GM18505 (cell line): ENCODE data around the gene SYT6.

ENCODE experiments used
- ATAC-seq: cut with Tn5 transposase; IDR thresholded peaks from one replicate; pipeline ENCODE4 v1.9.1; 2021; ENCODE audit not compliant: unreplicated experiment
- POLR2A ChIP-seq: IDR thresholded peaks from 4 replicates; pipeline ENCODE4 v1.6.1; 2011; ENCODE audit warnings: borderline replicate concordance; ENCODE audit not compliant: insufficient read depth, insufficient read length; ENCODE audit errors: extremely low read depth

SYT6 gene

GRCh38 chr1:114087495-114087894, 66.2 kb downstream of the SYT6 start:
- no peak for TF ChIP-seq POLR2A
- ATAC-seq, result no peak

- ATAC-seq, result no peak
- no peak for TF ChIP-seq POLR2A
Measured at GRCh38 chr1:114086601-114087368, 66.9 kb downstream of the SYT6 start.

- TF ChIP-seq POLR2A, result no peak
- ATAC-seq, result no peak
Measured at GRCh38 chr1:114082867-114083585, 70.6 kb downstream of the SYT6 start.

- no peak for TF ChIP-seq POLR2A
- ATAC-seq, result no peak
Measured at GRCh38 chr1:114082304-114082630, 71.4 kb downstream of the SYT6 start.

- no peak for ATAC-seq
Measured at GRCh38 chr1:114081437-114082303, 72.0 kb downstream of the SYT6 start.

GRCh38 chr1:114080511-114081436, 72.9 kb downstream of the SYT6 start:
- ATAC-seq, result no peak

More at GRCh38 chr1:114081437-114082303, 72.0 kb downstream of the SYT6 start:
- TF ChIP-seq POLR2A, result no peak

GRCh38 chr1:114079596-114080190, 74.0 kb downstream of the SYT6 start:
- no peak for ATAC-seq
- TF ChIP-seq POLR2A, result no peak

More at GRCh38 chr1:114080511-114081436, 72.9 kb downstream of the SYT6 start:
- no peak for TF ChIP-seq POLR2A

- TF ChIP-seq POLR2A, result no peak
- ATAC-seq, result no peak
Measured at GRCh38 chr1:114078116-114078515, 75.6 kb downstream of the SYT6 start.

- ATAC-seq, result no peak
- TF ChIP-seq POLR2A, result no peak
Measured at GRCh38 chr1:114077188-114077587, 76.5 kb downstream of the SYT6 start.

GRCh38 chr1:114076308-114076707, 77.4 kb downstream of the SYT6 start:
- ATAC-seq, result no peak
- no peak for TF ChIP-seq POLR2A

GRCh38 chr1:114075546-114076242, 78.0 kb downstream of the SYT6 start:
- TF ChIP-seq POLR2A, result no peak
- no peak for ATAC-seq
